Prostate gland (tissue), 2 donors: ENCODE data around the gene CYSRT1. TPM values are rescaled to one million over a fixed set of nuclear protein-coding genes. Genes with fewer than 3 reads are reported as not detected.

Experiments
- DNase-seq: peaks from one replicate; pipeline ENCODE4 v3.0.0-alpha.2; 2019; ENCODE audit warnings: low spot score
- H3K27ac ChIP-seq, 2 donors: fragments of 200-600 bp; sonication (generic); 2 replicates each; pipeline ENCODE4 v1.5.1; 2017 to 2019
- H3K27me3 ChIP-seq: fragments of 200-600 bp; sonication (generic); replicated peaks from 2 replicates; pipeline ENCODE4 v1.5.1; 2019; ENCODE audit not compliant: insufficient read depth
- H3K36me3 ChIP-seq, 2 donors: fragments of 200-600 bp; sonication (generic); 1 replicate in 1 of 2; 2 replicates in 1 of 2; pipeline versions ENCODE4 v1.5.1 to v1.8.1; 2017 to 2019
- H3K4me1 ChIP-seq: fragments of 200-600 bp; sonication (generic); replicated peaks from 2 replicates; pipeline ENCODE4 v1.5.1; 2019
- H3K4me3 ChIP-seq, 2 donors: fragments of 200-600 bp; sonication (generic); 2 replicates each; pipeline ENCODE4 v1.5.1; 2017 to 2019
- H3K9me3 ChIP-seq: fragments of 200-600 bp; sonication (generic); 2 replicates; pipeline ENCODE4 v1.5.1; 2017
- CTCF ChIP-seq, 4 experiments: fragments of 200-600 bp in 2 of 4; fragments of 450-650 bp in 2 of 4; sonication (generic) in 2 of 4; IDR thresholded peaks; 1 replicate in 3 of 4; 2 replicates in 1 of 4; pipeline ENCODE4 v1.5.1; 2016 to 2019; ENCODE audit warnings: antibody characterized with exemption in 4 of 4, mild to moderate bottlenecking in 2 of 4, moderate library complexity in 2 of 4
- POLR2A ChIP-seq: fragments of 450-650 bp; IDR thresholded peaks from one replicate; pipeline ENCODE4 v1.6.1; 2016; ENCODE audit warnings: antibody characterized with exemption, mild to moderate bottlenecking
- POLR2AphosphoS5 ChIP-seq: sonication (generic); formaldehyde crosslinking; IDR thresholded peaks from one replicate; pipeline ENCODE4 v1.6.1; 2017; ENCODE audit warnings: antibody characterized with exemption
- WGBS: methylation state at CpG from one replicate; pipeline ENCODE4 v1.1.5; 2018; 5-methylcytosine and 5-hydroxymethylcytosine counted together
- intact Hi-C: fragments of 100-400 bp; cut with DNase I; formaldehyde crosslinking; loops from one replicate; pipeline ENCODE4 v1.14.2; 2022
- total RNA-seq, 2 donors: library from RNA; depleted of rRNA; stranded (reverse); fragments of >200 nt; gene quantifications; one replicate each; pipeline ENCODE4 v1.1.0, GENCODE V29; 2016

Gene CYSRT1
- total RNA-seq, 2 donors from 2014 or later = 2.7 to 4.9 TPM

GRCh38 chr9:137188086-137188489 lies 36.9 kb upstream of the CYSRT1 start:
- TF ChIP-seq POLR2AphosphoS5 (no peak), CTCF (IDR thresholded peaks at IDR 0.05) (no peak), POLR2A (no peak)
- peak overlapping the region; percentile 77 to 94 for H3K27ac ChIP-seq
- no peaks in the 10 kb centered on the region for H3K9me3 ChIP-seq
- under 1% methylated on average over 31 of the region's 31 CpGs for WGBS
- peaks cover 7 to 9% of the 10 kb centered on the region in 2 donors for H3K36me3 ChIP-seq
- no peak for DNase-seq
- no peaks in the 10 kb centered on the region for H3K27me3 ChIP-seq
- H3K4me3 ChIP-seq = peak overlapping the region; percentile 73 to 97
- peaks cover 27% of the 10 kb centered on the region for H3K4me1 ChIP-seq
- intact Hi-C loops = no loop called here

- Histone ChIP-seq H3K27ac (peak within 1 kb of the TSS; percentile 77 to 94), H3K4me1 (peaks cover 27% of the 10 kb centered on the region), H3K4me3 (peak within 1 kb of the TSS; percentile 73 to 97), H3K27me3 (no peaks in the 10 kb centered on the region), H3K9me3 (no peaks in the 10 kb centered on the region), H3K36me3 (peaks cover 3% of the 10 kb centered on the region in 2 donors)
- intact Hi-C loops = no loop called here
- under 1% methylated on average over 84 of the region's 98 CpGs for WGBS
- DNase-seq = peak; percentile 85
- peak in 2 of 4 experiments; percentile 50 to 57 for TF ChIP-seq CTCF (IDR thresholded peaks at IDR 0.05)
- peak; percentile 80 for TF ChIP-seq POLR2A
- peak; percentile 98 for TF ChIP-seq POLR2AphosphoS5
These were observed 36.3 kb upstream of the CYSRT1 start, which contains the start of the genes ANAPC2 and SSNA1 for GRCh38 chr9:137188490-137189296. ANAPC2 (minus strand) TSS chr9:137188560; CDS start chr9:137188532, 28 bp downstream. SSNA1 (plus strand) TSS chr9:137188676; CDS start chr9:137188727, 51 bp downstream.

- peak overlapping the region; percentile 73 to 97 for H3K4me3 ChIP-seq
- 34% methylated on average over 23 of the region's 23 CpGs for WGBS
- intact Hi-C loops = no loop called here
- peaks cover 0 to 3% of the 10 kb centered on the region in 2 donors for H3K36me3 ChIP-seq
- H3K27me3 ChIP-seq = no peaks in the 10 kb centered on the region
- H3K4me1 ChIP-seq = peaks cover 28% of the 10 kb centered on the region
- H3K9me3 ChIP-seq = no peaks in the 10 kb centered on the region
- peak overlapping the region; percentile 77 to 94 for H3K27ac ChIP-seq
- TF ChIP-seq POLR2A = no peak
- peak in 1 of 4 experiments; percentile 21 for TF ChIP-seq CTCF (IDR thresholded peaks at IDR 0.05)
- no peak for TF ChIP-seq POLR2AphosphoS5
- DNase-seq = no peak
These were observed 35.4 kb upstream of the CYSRT1 start for GRCh38 chr9:137189297-137190295.

GRCh38 chr9:137190315-137190856 lies 34.6 kb upstream of the CYSRT1 start:
- peaks cover 0 to 3% of the 10 kb centered on the region in 2 donors for H3K36me3 ChIP-seq
- H3K4me3 ChIP-seq = no peak overlapping the region
- peak overlapping the region; percentile 77 to 94 for H3K27ac ChIP-seq
- 66% methylated on average over 9 of the region's 9 CpGs for WGBS
- intact Hi-C loops = no loop called here
- peaks cover 35% of the 10 kb centered on the region for H3K4me1 ChIP-seq
- no peaks in the 10 kb centered on the region for H3K9me3 ChIP-seq
- TF ChIP-seq POLR2A = no peak
- TF ChIP-seq CTCF (IDR thresholded peaks at IDR 0.05) = peak in 1 of 4 experiments; percentile 34
- no peak for DNase-seq
- no peaks in the 10 kb centered on the region for H3K27me3 ChIP-seq
